EL (cell line): ENCODE data around the gene ARRDC3.
"Not testable (repeated sequence)": the region's sequence is repeated elsewhere in the genome, so short reads cannot be mapped to it uniquely, and the experiment has no call there.

ENCODE experiments used
- DNase-seq: peaks from one replicate; pipeline ENCODE4 v3.0.0-alpha.2; 2016

The ARRDC3 gene

GRCh38 chr5:91357012-91357634 is 26.0 kb downstream of the ARRDC3 start:
- DNase-seq = no peak

- not testable (repeated sequence) for DNase-seq
Measured at GRCh38 chr5:91354867-91355266, 28.2 kb downstream of the ARRDC3 start.

GRCh38 chr5:91352831-91353695 is 30.1 kb downstream of the ARRDC3 start:
- no peak for DNase-seq

- DNase-seq = no peak
Measured at GRCh38 chr5:91345461-91345860, 37.7 kb downstream of the ARRDC3 start.

GRCh38 chr5:91344661-91345200 is 38.4 kb downstream of the ARRDC3 start:
- DNase-seq = not testable (repeated sequence)

GRCh38 chr5:91343916-91344315 is 39.2 kb downstream of the ARRDC3 start:
- DNase-seq = no peak

- not testable (repeated sequence) for DNase-seq
Measured at GRCh38 chr5:91342931-91343330, 40.2 kb downstream of the ARRDC3 start.

- no peak for DNase-seq
Measured at GRCh38 chr5:91341154-91341553, 42.0 kb downstream of the ARRDC3 start.

GRCh38 chr5:91340532-91340931 is 42.6 kb downstream of the ARRDC3 start:
- no peak for DNase-seq

GRCh38 chr5:91339063-91339705 is 43.9 kb downstream of the ARRDC3 start:
- DNase-seq = peak; percentile 15

- peak; percentile 80 for DNase-seq
Measured at GRCh38 chr5:91332267-91333045, 50.7 kb downstream of the ARRDC3 start.

GRCh38 chr5:91331705-91332104 is 51.4 kb downstream of the ARRDC3 start:
- no peak for DNase-seq

- DNase-seq = no peak
Measured at GRCh38 chr5:91329283-91329682, 53.8 kb downstream of the ARRDC3 start.

GRCh38 chr5:91328743-91329142 is 54.4 kb downstream of the ARRDC3 start:
- DNase-seq = no peak

GRCh38 chr5:91322981-91323380 is 60.1 kb downstream of the ARRDC3 start:
- not testable (repeated sequence) for DNase-seq

GRCh38 chr5:91319667-91320066 is 63.5 kb downstream of the ARRDC3 start:
- no peak for DNase-seq

GRCh38 chr5:91318724-91319123 is 64.4 kb downstream of the ARRDC3 start:
- DNase-seq = no peak
